ENCODE results near the gene CMTM7.
"Not testable (repeated sequence)": the region's sequence is repeated elsewhere in the genome, so short reads cannot be mapped to it uniquely, and the experiment has no call there.

Gene CMTM7

GRCh38 chr3:32438596-32439344 is 47.1 kb downstream of the CMTM7 start:
- no peak for DNase-seq (ENCODE audit: low read depth)

DNA sequence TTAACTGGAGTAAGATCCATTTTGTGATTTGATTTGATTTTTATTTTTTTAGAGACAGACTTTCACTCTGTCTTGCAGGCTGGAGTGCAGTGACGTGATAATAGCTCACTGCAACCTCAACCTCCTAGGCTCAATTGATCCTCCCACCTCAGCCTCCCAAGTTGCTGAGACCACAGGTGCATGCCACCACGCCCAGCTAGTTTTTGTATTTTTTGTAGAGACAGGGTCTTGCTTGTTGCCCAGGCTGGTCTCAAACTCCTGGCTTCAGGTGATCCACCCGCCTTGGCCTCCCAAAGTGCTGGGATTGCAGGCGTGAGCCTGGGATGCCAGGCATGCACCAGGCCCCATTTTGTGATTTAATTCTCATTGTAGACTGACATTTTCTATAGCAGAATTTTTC is 47.8 kb downstream of the CMTM7 start:
- DNase-seq (ENCODE audit: low read depth), result not testable (repeated sequence)

- no peak for DNase-seq (ENCODE audit: low read depth)
These were observed 49.1 kb downstream of the CMTM7 start for GRCh38 chr3:32440611-32441350.

DNA sequence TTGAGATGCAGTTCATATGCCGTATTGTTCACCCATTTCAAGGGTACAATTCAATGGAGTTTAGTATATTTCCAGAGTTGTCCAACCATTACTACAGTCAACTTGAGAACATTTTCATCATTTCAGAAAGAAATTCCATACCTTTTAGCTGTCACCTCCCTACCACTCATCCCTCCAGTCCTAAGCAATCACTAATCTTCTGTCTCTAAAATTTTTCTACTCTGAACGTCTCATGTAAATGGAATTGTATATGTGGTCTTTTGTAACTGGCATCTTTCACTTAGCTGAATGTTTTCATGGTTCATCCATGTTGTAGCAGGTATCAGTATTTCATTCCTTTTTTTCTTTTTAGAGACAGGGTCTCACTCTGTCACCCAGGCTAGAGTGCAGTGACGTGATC is 51.1 kb downstream of the CMTM7 start:
- peak; percentile 38 for DNase-seq (ENCODE audit: low read depth)

GRCh38 chr3:32443478-32443877 is 51.8 kb downstream of the CMTM7 start:
- DNase-seq (ENCODE audit: low read depth), result peak; percentile 71

DNA sequence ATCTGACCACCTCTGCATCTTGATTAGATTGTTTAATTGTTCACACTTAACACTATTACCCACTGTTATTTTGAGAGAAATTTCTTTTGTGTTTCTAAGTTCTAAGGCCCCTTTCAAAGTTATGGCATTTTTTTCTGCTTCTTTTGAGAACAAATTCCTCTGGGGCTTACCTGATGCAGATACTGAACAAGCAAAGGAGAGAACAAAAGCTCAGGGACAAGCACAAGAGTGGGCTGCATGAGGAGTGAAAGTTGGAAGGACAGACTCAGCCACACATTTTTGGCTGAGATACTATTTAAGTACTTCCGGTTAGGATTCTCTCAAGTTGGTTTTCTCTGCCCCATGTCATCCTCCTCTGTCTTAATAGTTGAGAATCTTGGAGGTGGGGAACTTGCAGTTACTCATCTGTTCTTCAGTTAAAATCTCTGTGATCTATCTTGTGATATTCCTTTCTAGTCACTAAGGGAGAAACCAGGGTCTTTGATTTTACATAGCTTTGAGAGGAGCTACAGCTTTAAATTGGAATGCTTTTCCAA is 56.3 kb downstream of the CMTM7 start:
- DNase-seq (ENCODE audit: low read depth), result no peak

DNA sequence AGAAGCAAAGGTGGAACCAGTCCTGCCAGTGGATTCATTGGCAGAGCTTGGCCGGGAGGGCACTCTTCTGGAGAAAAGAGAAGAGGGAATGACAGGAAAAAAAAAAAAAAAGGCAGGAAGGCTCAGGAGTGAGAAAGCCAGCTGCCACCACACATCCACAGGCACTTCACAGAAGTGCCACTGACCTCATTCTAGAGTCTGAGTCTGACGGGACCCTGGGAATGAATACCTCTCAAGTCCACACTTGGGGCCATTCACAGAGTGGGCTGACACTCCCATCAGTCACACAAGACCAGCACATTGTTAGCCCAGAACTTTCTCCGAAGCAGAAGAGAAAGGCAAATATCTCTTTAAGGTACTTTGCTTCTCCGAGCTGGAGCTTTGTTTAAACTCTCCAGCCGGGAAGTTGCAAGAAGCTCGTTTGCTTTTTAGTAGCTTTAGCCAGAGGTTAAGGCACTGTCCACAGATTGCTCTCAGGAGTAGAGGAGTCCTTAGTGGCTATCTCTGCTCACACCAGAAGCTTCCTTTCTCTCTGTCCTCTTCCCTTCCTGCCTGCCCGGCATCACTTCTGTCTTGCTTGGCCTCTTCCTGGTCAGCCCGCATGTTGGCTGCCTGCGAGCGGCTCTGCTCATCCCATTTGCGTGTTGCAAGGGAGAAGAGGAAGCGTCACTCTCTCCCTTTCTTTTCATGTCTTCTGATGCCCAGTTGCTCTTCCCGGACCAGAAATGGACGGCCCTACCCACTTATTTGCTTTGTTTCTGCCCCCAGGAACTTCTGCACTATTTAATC is 57.2 kb downstream of the CMTM7 start:
- DNase-seq (ENCODE audit: low read depth), result no peak

DNA sequence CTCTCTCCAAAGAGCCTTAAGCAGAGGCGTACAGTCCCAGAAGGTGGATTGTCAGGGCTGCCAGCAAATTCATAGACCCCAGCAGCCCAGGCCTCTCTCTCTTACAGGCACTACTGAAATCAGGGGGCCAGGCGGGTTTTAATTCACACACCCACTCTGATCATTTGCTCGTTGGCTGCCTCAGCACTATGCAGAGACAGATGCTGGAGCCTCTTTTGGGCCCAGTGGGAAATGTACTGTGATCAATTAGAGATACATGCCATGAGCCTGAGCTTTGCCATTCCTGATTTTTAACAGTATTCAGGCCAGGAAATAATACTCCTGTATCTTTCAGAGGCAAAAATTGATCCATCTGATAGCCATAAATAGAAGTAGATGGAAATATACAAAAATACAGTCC is 58.0 kb downstream of the CMTM7 start:
- no peak for DNase-seq (ENCODE audit: low read depth)

DNA sequence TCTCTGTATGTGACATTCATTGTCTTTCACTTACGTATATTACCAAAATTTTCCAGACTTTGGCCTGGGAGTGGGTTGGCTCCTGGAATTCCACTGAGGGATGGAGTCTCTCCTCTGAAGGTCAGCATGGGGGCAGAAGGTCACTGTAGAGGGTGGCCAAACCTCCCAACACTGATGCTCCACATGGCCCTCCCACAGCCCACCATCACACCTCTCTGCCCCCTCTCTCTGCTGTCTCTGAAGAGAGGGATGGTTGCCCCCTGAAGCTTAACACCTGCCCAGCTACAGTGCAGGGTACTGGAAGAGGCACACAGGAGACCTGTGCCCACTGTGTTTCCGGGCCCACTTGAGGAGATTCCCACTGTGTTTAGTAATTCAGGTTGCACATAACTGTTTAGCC is 58.8 kb downstream of the CMTM7 start:
- no peak for DNase-seq (ENCODE audit: low read depth)

GRCh38 chr3:32450992-32451659 is 59.5 kb downstream of the CMTM7 start:
- no peak for DNase-seq (ENCODE audit: low read depth)

- DNase-seq (ENCODE audit: low read depth), result no peak
These were observed 60.4 kb downstream of the CMTM7 start for GRCh38 chr3:32452009-32452408.

DNA sequence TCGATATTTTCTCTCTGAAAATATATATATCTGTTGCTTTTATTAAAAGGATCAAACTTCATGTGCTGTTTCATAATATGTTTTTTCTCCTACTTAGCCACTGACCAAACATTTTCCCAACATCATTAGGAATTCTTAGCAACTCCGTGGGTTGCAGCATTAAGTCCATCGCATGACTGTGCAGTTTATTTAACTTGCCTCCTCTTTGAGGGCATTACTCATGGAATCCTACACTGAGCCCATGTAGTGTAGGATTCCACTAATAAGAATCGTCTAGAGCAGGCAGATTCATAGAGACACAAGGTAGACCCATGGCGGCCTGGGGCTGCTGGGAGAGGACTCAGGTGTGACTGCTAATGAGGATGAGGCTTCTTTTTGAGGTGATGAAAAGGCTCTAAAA is 61.7 kb downstream of the CMTM7 start:
- DNase-seq (ENCODE audit: low read depth), result no peak

GRCh38 chr3:32454111-32454510 is 62.5 kb downstream of the CMTM7 start:
- DNase-seq (ENCODE audit: low read depth), result no peak

DNA sequence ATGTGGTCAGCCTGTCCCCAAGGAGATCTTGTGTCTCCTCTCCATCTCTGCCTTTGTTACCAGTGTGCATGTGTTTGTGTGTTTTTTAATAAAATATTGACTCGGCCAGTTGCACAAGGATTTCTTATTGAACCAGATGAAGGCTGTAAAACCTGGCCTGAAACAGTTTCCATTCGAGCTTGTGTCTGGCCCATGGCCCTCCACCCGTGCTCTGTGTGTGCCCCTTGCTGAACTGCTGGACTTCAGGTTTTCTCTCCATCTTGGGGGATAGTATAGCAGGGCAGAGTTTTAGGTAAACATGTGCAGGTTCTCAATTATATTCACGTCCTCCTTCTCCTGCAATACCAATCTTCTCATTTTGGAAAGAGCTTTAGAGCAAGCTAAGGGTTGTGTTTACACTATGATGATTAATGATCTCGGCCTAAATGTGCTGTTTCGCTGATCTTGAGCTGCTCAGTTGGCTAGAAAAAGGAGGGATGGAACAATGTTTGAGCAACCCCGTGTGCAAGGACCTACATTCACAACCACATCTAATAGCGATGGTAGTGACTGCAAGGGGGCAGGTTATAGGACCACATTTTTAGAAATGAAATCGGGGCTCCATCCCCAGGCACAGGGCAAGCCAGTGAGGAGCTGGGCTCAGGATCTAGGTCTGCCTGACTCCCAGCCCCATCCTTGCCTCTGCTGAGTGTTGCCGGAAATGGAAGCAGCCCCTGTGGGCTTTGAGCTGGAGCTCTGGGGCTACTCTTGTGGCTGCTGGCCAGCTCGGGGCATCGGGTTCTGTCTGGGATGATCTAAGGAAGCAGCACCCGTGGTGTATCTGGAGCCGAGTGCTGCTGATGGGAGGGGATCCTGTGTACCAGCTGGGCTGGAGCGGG is 63.3 kb downstream of the CMTM7 start:
- no peak for DNase-seq (ENCODE audit: low read depth)

DNA sequence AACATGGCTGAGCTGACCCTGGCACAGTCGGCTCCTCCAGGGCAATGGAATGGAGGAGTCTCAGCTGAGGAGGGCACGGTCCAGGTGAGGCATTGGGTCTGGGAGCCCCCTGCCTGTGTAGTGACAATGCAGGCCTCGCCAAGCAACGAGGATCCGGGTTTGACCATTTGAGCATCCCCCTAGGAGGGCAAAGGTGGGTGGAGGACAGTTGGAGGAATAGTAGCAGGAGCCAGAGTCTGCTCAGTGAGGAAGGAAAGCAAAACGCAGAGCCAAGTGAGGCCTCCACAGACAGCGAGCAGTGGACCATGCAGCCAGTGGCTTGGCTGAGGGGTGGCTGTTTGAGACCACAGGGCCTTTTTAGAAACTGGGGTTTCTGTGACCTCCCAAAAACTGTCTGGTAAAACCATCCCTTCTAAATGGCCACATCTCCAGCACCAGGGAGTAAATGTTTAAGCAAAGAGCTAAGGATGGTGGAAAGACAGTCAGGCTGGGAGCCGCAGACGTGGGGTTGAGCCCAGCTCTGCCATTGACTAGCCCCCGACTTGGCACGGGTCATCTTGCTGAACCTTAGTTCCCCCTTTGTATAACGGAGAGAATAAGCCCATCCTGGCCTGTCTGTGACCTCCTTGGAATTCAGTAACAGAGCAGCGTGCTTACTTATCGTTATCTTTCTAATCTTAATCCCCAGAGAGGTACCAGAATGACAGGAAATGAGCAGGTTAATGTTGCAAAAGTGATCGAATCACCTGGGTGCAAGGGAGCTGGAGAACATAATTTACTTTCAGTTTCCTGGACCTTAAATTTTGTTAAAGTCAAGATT is 64.2 kb downstream of the CMTM7 start:
- DNase-seq (ENCODE audit: low read depth), result no peak

DNA sequence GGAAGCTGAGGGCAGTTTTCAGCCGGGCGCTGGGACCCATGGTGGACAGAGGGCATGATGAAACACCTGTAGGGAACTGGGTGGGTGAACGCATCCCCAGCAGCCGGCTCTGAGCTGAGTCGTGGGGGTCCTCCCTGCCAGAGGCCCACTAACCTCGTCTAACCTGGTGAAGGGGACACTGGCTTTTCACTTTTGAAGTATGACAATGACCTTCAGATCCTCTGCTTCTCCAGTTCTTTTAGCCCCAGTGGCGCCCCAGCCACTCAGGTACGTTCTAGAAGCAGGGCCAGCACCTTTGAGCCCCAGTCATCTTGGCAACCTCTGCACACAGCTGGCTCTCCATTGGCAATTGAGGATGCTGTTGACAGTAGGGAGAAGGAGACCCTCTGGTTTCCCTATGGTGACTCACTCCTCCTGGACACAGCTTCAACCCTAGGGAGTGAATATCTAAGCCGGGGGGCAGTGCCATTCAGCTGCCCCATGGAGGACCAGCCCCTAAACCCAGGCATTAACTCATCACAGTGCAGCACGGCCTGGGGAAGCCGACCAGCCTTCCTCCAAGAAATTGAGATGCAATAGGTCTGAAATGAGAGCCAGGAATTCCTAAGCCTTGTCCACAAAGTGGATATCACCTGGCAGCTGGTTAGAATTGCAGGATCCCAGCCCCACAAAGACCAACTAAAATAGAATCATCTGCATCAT is 64.9 kb downstream of the CMTM7 start:
- no peak for DNase-seq (ENCODE audit: low read depth)

DNA sequence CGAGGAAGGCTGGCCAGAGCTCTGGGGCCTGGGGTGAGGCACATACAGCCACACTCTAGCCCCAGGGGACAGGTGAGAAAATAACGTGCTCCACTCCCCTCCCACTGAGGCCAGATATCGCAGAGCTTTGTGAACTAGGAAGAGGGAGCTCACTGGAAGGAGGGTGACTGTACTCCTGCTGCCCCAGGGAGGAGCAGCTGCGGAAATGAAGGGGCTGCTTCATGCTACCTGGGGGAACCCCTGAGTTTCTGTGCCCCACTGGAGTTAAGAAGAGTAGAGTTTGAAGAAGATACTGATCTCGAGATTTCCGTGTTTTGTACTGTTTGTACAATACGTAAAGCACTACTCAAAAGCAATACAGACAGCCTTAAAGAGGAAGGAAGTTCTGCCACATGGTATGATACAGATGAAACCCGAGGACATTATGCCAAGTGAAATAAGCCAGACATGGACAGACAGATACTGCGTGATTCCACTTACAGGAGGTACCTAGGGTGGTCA is 66.4 kb downstream of the CMTM7 start:
- no peak for DNase-seq (ENCODE audit: low read depth)

- no peak for DNase-seq (ENCODE audit: low read depth)
These were observed 67.8 kb downstream of the CMTM7 start for GRCh38 chr3:32459450-32459849.

- no peak for DNase-seq (ENCODE audit: low read depth)
These were observed 68.5 kb downstream of the CMTM7 start for GRCh38 chr3:32460031-32460749.
